ENCODE measurements around the gene BSN.

BSN gene

GRCh38 chr3:49652218-49652902, 98.1 kb downstream of the BSN start:
- DNase-seq (ENCODE audit: low read depth in 4 of 4, low spot score in 1 of 4): no peak

GRCh38 chr3:49652903-49653415, 98.7 kb downstream of the BSN start:
- no peak for DNase-seq (ENCODE audit: low read depth in 4 of 4, low spot score in 1 of 4)

- DNase-seq (ENCODE audit: low read depth in 4 of 4, low spot score in 1 of 4): no peak
These were observed 99.3 kb downstream of the BSN start for GRCh38 chr3:49653621-49654020.

- DNase-seq (ENCODE audit: low read depth in 4 of 4, low spot score in 1 of 4): no peak
These were observed 100.0 kb downstream of the BSN start for GRCh38 chr3:49654176-49654825.

- no peak for DNase-seq (ENCODE audit: low read depth in 4 of 4, low spot score in 1 of 4)
These were observed 100.8 kb downstream of the BSN start for GRCh38 chr3:49654955-49655556.

- no peak for DNase-seq (ENCODE audit: low read depth in 4 of 4, low spot score in 1 of 4)
These were observed 101.5 kb downstream of the BSN start for GRCh38 chr3:49655731-49656285.

GRCh38 chr3:49656541-49657112, 102.3 kb downstream of the BSN start:
- DNase-seq (ENCODE audit: low read depth in 4 of 4, low spot score in 1 of 4): no peak

GRCh38 chr3:49657208-49657915, 103.1 kb downstream of the BSN start:
- no peak for DNase-seq (ENCODE audit: low read depth in 4 of 4, low spot score in 1 of 4)

GRCh38 chr3:49658711-49659110, 104.4 kb downstream of the BSN start:
- no peak for DNase-seq (ENCODE audit: low read depth in 4 of 4, low spot score in 1 of 4)

- no peak for DNase-seq (ENCODE audit: low read depth in 4 of 4, low spot score in 1 of 4)
These were observed 105.5 kb downstream of the BSN start for GRCh38 chr3:49659756-49660155.

- DNase-seq (ENCODE audit: low read depth in 4 of 4, low spot score in 1 of 4): no peak
These were observed 107.0 kb downstream of the BSN start for GRCh38 chr3:49661281-49661680.

- DNase-seq (ENCODE audit: low read depth in 4 of 4, low spot score in 1 of 4): no peak
These were observed 107.7 kb downstream of the BSN start for GRCh38 chr3:49662021-49662420.

- no peak for DNase-seq (ENCODE audit: low read depth in 4 of 4, low spot score in 1 of 4)
These were observed 108.6 kb downstream of the BSN start for GRCh38 chr3:49662720-49663413.

- no peak for DNase-seq (ENCODE audit: low read depth in 4 of 4, low spot score in 1 of 4)
These were observed 109.6 kb downstream of the BSN start for GRCh38 chr3:49663831-49664230.

- no peak for DNase-seq (ENCODE audit: low read depth in 4 of 4, low spot score in 1 of 4)
These were observed 110.0 kb downstream of the BSN start for GRCh38 chr3:49664300-49664699.

- DNase-seq (ENCODE audit: low read depth in 4 of 4, low spot score in 1 of 4): no peak
These were observed 111.7 kb downstream of the BSN start for GRCh38 chr3:49665822-49666519.

- no peak for DNase-seq (ENCODE audit: low read depth in 4 of 4, low spot score in 1 of 4)
These were observed 112.3 kb downstream of the BSN start for GRCh38 chr3:49666592-49666991.

GRCh38 chr3:49667701-49668413, 113.6 kb downstream of the BSN start:
- DNase-seq (ENCODE audit: low read depth in 4 of 4, low spot score in 1 of 4): no peak

- no peak for DNase-seq (ENCODE audit: low read depth in 4 of 4, low spot score in 1 of 4)
These were observed 114.1 kb downstream of the BSN start for GRCh38 chr3:49668414-49668797.

Data from stimulated activated CD4-positive, alpha-beta T cell treated with anti-CD3 and anti-CD28 coated beads, Interleukin-1b, Interleukin-23, amount 100 ng/mL, for 24 hours (primary cell).